Measurements from ENCODE around the gene MRPL36. TPM values are rescaled to one million over a fixed set of nuclear protein-coding genes. Genes with fewer than 3 reads are reported as not detected.

MRPL36 gene
- total and polyA plus RNA-seq, 2 of the 4 experiments (the other 2 are of a cell fraction) = 85.9 to 103 TPM

DNA sequence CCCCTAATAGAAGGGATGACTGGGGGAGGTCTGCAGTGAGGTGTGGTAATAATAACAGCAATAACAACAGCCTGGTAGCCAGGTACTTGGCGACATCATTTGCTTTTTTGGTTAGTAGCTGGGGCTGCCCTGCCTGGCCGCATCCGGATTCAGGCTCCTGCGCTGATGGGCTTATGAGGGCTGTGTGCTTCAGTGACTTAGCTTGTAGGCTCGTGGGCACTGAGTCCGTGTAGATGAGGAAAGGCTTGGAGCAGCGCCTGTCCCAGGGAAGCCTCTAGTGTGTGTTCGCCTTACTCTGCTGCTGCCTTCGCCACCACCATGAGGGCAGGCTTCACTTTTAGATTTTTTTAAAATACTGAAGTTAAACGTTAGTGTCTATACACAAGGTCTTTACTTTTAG is 6.1 kb upstream of the MRPL36 start:
- CTCF ChIA-PET = no interaction called here
- peaks cover 38 to 72% of the 10 kb centered on the region in 2 experiments for H3K79me1 ChIP-seq (ENCODE audit: low read depth in 1 of 2, low read length in 2 of 2)
- no peak overlapping the region for H4K8ac ChIP-seq (ENCODE audit: low read depth in 2 of 2, low read length in 2 of 2)
- no peak overlapping the region for H3K4me2 ChIP-seq (ENCODE audit: low read depth, low read length)
- H2AK9ac ChIP-seq (replicated peaks; ENCODE audit: low read depth, low read length, poor library complexity) = no peak overlapping the region
- no peak overlapping the region for H3K23ac ChIP-seq (ENCODE audit: low read depth, low read length)
- no peak overlapping the region for H4K91ac ChIP-seq (ENCODE audit: insufficient read depth, low read depth, low read length)
- no peak overlapping the region for H2BK120ac ChIP-seq (ENCODE audit: low read depth, low read length)
- 100% methylated on average over 2 of the region's 10 CpGs; no CpG with 5 or more reads in 1 of the 2 experiments for WGBS, 2 experiments (ENCODE audit: extremely low coverage in 2 of 2, insufficient read length in 1 of 2)
- in situ Hi-C loops (cut with MboI; ENCODE audit: low sequenced_read_pairs) (no loop called here), intact Hi-C loops (cut with micrococcal nuclease) (no loop called here), dilution Hi-C loops (cut with HindIII; ENCODE audit: low sequenced_read_pairs, unreplicated experiment) (no loop called here)
- H3K14ac ChIP-seq (replicated peaks; ENCODE audit: low read depth, low read length) = no peak overlapping the region
- H4K5ac ChIP-seq (ENCODE audit: low read depth, low read length) = no peak overlapping the region
- H3K9me3 ChIP-seq (ENCODE audit: control insufficient read depth, insufficient read depth, low read length) = no peaks in the 10 kb centered on the region
- no peak overlapping the region for H2BK5ac ChIP-seq (ENCODE audit: low read depth, low read length, poor library complexity, severe bottlenecking)
- no peak overlapping the region for H3K56ac ChIP-seq (ENCODE audit: extremely low read depth, insufficient read depth, low read length)
- no peak overlapping the region for H2BK15ac ChIP-seq (ENCODE audit: low read depth, low read length)
- no peak for ATAC-seq (ENCODE audit: low read depth)
- H4K20me1 ChIP-seq (ENCODE audit: insufficient read depth, low read length) = no peaks in the 10 kb centered on the region
- no peak overlapping the region for H2BK20ac ChIP-seq (ENCODE audit: low read depth, low read length)
- TF ChIP-seq POLR2A (IDR thresholded peaks at IDR 0.05; ENCODE audit: low read depth, low read length) = no peak
- DNase-seq = no peak
- H3K9me1 ChIP-seq (ENCODE audit: insufficient read depth, low read length) = no peaks in the 10 kb centered on the region
- no peak overlapping the region for H3K4ac ChIP-seq (ENCODE audit: low read depth, low read length)
- no peak overlapping the region for H2AK5ac ChIP-seq (ENCODE audit: low read depth, low read length)
- no peak overlapping the region for H3K9ac ChIP-seq (ENCODE audit: low read depth, low read length)
- no peak overlapping the region for H3K4me3 ChIP-seq (ENCODE audit: insufficient read depth, low read depth, low read length)
- no peak overlapping the region for H2AFZ ChIP-seq (replicated peaks; ENCODE audit: low read length, poor library complexity)
- H3K4me1 ChIP-seq (ENCODE audit: control insufficient read depth, insufficient read depth, low read length) = no peaks in the 10 kb centered on the region; the same call in 1 of the 2 replicates
- BruUV-seq (replicated peaks) = no TSS peak
- no peaks in the 10 kb centered on the region for H3K27me3 ChIP-seq (ENCODE audit: control insufficient read depth, insufficient read depth, low read length)
- no peak overlapping the region for H3K18ac ChIP-seq (ENCODE audit: low read depth, low read length)
- H3K36me3 ChIP-seq (ENCODE audit: control insufficient read depth, insufficient read depth, low read length) = peaks cover 62% of the 10 kb centered on the region
- POLR2A ChIA-PET (ENCODE audit: unreplicated experiment) = no interaction called here
- H3K27ac ChIP-seq (ENCODE audit: insufficient read depth, low read length) = no peak overlapping the region

Data from IMR-90 (cell line).